ENCODE measurements around the gene TEX26.

TEX26 gene

DNA sequence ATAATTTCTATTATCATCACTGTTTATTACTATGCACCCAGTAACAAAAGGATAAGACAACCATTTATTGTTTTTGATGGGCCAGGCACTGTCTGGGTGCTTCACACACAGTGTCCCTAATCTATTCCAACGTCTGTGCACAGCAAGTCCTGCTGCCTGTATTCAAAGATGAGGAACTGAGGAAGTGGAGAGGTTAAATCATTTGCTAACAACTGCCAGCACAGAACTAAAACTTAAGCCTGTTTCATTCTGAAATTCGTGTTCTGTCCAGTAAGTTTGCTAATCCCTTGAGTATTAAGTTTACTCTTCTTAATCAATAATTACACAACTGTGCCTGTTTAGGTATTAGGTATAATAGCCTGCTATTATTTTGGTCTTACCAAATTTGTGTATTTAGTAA lies 41.9 kb downstream of the TEX26 start:
- Histone ChIP-seq H3K9ac (ENCODE audit: insufficient read length) (no peak overlapping the region), H3K4me3 (no peak overlapping the region), H3K27ac (no peak overlapping the region), H3K9me3 (ENCODE audit: low read depth, low read length) (no peaks in the 10 kb centered on the region), H3K36me3 (ENCODE audit: insufficient read depth, low read length) (no peaks in the 10 kb centered on the region)
- no peak for TF ChIP-seq POLR2AphosphoS5 (IDR thresholded peaks at IDR 0.05; ENCODE audit: borderline replicate concordance, low read depth, low read length)
- TF ChIP-seq FOXP2 (optimal IDR thresholded peaks at IDR 0.05; ENCODE audit: control extremely low read depth, extremely low read length, insufficient read depth): no peak
- no peak for TF ChIP-seq EZH2 (IDR thresholded peaks at IDR 0.05)
- DNase-seq (ENCODE audit: low read depth, low spot score): no peak

DNA sequence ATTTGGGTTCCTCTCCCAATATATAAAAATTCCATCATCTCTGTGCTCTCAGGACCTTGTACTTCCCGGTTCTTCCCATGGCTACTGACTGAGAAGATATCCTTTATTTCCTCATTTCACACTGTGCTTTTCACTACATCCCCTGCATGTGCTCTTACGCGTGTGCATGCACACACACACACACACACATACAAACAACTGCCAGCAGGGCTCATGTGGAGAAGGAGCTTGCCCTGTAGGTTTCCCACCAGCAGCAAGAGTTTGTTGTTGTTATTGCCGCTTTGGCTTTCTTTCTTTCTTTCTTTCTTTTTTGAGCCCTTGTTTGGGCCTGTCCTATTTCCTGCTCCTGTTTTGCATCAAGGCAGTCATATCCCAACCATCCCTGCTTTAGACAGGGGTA lies 43.6 kb downstream of the TEX26 start:
- Histone ChIP-seq H3K36me3 (ENCODE audit: insufficient read depth, low read length) (no peaks in the 10 kb centered on the region), H3K9ac (ENCODE audit: insufficient read length) (no peak overlapping the region), H3K27ac (no peak overlapping the region), H3K4me3 (no peak overlapping the region), H3K9me3 (ENCODE audit: low read depth, low read length) (no peaks in the 10 kb centered on the region)
- TF ChIP-seq EZH2 (IDR thresholded peaks at IDR 0.05): no peak
- no peak for DNase-seq (ENCODE audit: low read depth, low spot score)

DNA sequence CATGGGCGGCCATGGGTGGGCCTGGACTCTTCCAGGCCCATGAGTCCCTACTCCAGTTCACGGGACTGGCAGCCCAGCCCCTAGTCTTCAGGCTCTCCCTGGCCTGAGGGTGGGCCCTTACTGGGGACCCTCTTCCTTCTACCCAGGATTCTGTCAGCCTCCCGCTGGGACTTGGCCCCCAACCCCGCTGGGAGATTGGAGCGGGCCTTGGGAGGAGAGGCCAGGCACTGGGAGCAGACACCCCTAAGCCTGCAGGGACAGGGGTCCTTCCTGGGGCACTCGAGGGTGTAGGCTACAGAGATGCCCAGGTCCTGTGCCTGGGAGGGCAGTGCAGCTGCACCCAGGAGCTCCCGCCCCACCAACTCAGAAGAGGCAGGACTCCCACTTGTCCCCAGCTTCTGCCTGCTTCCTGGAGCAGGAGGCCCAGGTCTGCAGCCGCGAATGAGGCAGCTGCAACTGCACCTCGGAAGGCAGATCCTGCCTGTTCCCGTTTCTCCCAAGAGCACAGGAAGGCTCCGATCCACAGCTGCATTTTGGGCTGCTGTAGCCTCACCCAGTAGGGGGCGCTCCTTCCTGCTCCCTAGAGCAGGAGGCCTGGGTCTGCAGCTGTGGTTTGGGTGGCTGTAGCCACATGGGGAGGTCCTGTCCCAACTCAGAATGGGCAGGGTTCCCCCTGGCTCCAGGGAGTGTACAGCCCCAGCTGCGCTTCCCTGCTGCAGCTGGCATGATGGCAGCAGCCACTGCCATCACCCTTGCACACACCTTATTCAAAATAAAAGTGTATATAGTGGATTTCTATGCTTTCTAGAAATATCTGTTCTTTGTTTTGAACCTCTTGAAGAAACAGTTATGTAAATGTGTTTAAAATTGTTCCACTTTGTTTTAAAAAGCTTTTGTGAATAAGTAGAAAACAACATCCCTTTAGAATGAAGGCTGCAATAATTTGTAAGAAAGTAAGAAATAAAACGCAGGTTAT lies 46.8 kb downstream of the TEX26 start:
- no peak overlapping the region for H3K27ac ChIP-seq
- H3K9ac ChIP-seq (ENCODE audit: insufficient read length): no peak overlapping the region
- no peak for TF ChIP-seq POLR2AphosphoS5 (IDR thresholded peaks at IDR 0.05; ENCODE audit: borderline replicate concordance, low read depth, low read length)
- TF ChIP-seq EZH2 (IDR thresholded peaks at IDR 0.05): no peak
- TF ChIP-seq FOXP2 (optimal IDR thresholded peaks at IDR 0.05; ENCODE audit: control extremely low read depth, extremely low read length, insufficient read depth): no peak
- no peak for DNase-seq (ENCODE audit: low read depth, low spot score)
- no peak overlapping the region for H3K4me3 ChIP-seq
- H3K9me3 ChIP-seq (ENCODE audit: low read depth, low read length): no peaks in the 10 kb centered on the region
- H3K36me3 ChIP-seq (ENCODE audit: insufficient read depth, low read length): no peaks in the 10 kb centered on the region

DNA sequence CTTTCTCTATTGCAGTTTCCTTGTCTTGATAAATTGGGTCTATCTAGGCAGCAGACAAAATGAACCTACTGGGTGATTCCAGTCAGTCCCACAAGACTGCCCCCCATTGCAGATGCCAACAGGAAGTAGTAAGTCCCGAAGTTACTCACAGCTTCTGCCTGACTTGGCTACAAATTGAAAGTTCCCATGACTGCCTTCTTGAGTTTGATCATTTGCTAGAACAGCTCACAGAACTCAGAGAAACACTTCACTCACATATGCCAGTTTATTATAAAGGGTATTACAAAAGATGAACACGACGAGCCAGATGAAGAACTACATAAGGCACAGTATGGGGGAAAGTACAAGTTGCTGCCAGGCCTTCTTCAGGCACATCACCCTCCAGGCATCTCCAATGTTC lies 50.0 kb downstream of the TEX26 start:
- H3K9me3 ChIP-seq (ENCODE audit: low read depth, low read length): no peaks in the 10 kb centered on the region
- no peak for DNase-seq (ENCODE audit: low read depth, low spot score)
- no peak overlapping the region for H3K9ac ChIP-seq (ENCODE audit: insufficient read length)
- H3K4me3 ChIP-seq: no peak overlapping the region
- no peak for TF ChIP-seq POLR2AphosphoS5 (IDR thresholded peaks at IDR 0.05; ENCODE audit: borderline replicate concordance, low read depth, low read length)
- TF ChIP-seq FOXP2 (optimal IDR thresholded peaks at IDR 0.05; ENCODE audit: control extremely low read depth, extremely low read length, insufficient read depth): no peak
- no peak for TF ChIP-seq EZH2 (IDR thresholded peaks at IDR 0.05)
- no peaks in the 10 kb centered on the region for H3K36me3 ChIP-seq (ENCODE audit: insufficient read depth, low read length)
- H3K27ac ChIP-seq: no peak overlapping the region

DNA sequence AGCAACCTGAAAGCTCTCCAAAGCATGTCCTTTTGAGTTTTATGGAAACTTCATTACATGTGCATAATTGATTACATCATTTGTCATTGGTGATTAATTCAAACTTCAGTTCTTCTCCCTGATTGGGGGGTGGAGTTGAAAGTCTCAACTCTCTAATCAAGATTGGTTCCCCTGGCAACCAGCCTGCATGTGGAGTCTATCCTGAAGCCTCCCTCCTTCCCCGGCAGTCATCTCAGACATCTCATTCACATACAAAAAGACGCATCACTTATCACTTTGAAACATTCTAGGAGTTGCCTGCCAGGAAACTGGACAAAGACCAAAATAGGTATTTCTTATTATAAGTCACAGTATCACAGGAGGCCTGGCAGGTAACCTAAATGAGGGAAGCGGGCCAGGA lies 50.5 kb downstream of the TEX26 start:
- Histone ChIP-seq H3K36me3 (ENCODE audit: insufficient read depth, low read length) (no peaks in the 10 kb centered on the region), H3K9ac (ENCODE audit: insufficient read length) (no peak overlapping the region), H3K9me3 (ENCODE audit: low read depth, low read length) (no peaks in the 10 kb centered on the region), H3K27ac (no peak overlapping the region), H3K4me3 (no peak overlapping the region)
- TF ChIP-seq POLR2AphosphoS5 (IDR thresholded peaks at IDR 0.05; ENCODE audit: borderline replicate concordance, low read depth, low read length): no peak
- no peak for TF ChIP-seq EZH2 (IDR thresholded peaks at IDR 0.05)
- no peak for TF ChIP-seq FOXP2 (optimal IDR thresholded peaks at IDR 0.05; ENCODE audit: control extremely low read depth, extremely low read length, insufficient read depth)
- DNase-seq (ENCODE audit: low read depth, low spot score): no peak

DNA sequence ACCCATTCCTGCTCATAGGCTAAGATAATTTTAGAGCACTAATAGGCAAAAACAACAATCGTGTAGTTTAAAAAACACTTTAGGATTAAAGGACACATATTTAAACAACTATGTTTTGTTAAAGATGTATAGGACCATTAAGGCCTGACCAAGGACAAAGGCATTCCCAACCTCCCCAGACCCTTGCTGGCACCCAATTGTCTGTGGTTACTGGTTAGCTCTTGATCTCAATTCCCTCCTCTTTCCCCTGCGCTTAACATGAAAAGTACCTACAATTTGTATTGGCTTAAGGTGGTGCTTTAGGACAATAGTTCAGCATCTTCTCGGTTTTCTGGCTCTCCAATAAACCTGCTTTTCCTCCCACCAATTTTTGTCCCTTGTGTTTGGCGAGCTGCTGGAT lies 51.0 kb downstream of the TEX26 start:
- no peak for DNase-seq (ENCODE audit: low read depth, low spot score)
- Histone ChIP-seq H3K9ac (ENCODE audit: insufficient read length) (no peak overlapping the region), H3K4me3 (no peak overlapping the region), H3K36me3 (ENCODE audit: insufficient read depth, low read length) (no peaks in the 10 kb centered on the region), H3K9me3 (ENCODE audit: low read depth, low read length) (no peaks in the 10 kb centered on the region), H3K27ac (no peak overlapping the region)
- no peak for TF ChIP-seq POLR2AphosphoS5 (IDR thresholded peaks at IDR 0.05; ENCODE audit: borderline replicate concordance, low read depth, low read length)
- no peak for TF ChIP-seq EZH2 (IDR thresholded peaks at IDR 0.05)
- TF ChIP-seq FOXP2 (optimal IDR thresholded peaks at IDR 0.05; ENCODE audit: control extremely low read depth, extremely low read length, insufficient read depth): no peak

DNA sequence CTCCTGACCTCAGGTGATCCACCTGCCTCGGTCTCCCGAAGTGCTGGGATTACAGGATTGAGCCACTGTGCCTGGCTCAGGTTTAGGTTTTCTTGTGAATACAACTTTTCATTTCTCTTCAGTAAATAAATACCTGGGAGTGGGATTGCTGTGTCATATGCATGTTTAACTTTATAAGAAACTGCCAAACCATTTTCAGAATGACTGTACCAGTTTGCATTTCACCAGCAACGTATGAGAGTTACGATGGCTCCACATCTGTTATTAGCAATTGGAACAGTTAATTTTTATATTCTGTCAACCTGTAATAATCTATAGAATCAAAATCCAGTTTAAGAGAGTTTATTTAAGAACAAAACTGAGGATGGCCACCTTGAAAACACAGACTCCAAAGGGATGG lies 52.2 kb downstream of the TEX26 start:
- Histone ChIP-seq H3K9me3 (ENCODE audit: low read depth, low read length) (no peaks in the 10 kb centered on the region), H3K36me3 (ENCODE audit: insufficient read depth, low read length) (no peaks in the 10 kb centered on the region), H3K27ac (no peak overlapping the region), H3K4me3 (no peak overlapping the region), H3K9ac (ENCODE audit: insufficient read length) (no peak overlapping the region)
- no peak for DNase-seq (ENCODE audit: low read depth, low spot score)
- TF ChIP-seq FOXP2 (optimal IDR thresholded peaks at IDR 0.05; ENCODE audit: control extremely low read depth, extremely low read length, insufficient read depth): no peak
- TF ChIP-seq EZH2 (IDR thresholded peaks at IDR 0.05): no peak
- TF ChIP-seq POLR2AphosphoS5 (IDR thresholded peaks at IDR 0.05; ENCODE audit: borderline replicate concordance, low read depth, low read length): no peak

DNA sequence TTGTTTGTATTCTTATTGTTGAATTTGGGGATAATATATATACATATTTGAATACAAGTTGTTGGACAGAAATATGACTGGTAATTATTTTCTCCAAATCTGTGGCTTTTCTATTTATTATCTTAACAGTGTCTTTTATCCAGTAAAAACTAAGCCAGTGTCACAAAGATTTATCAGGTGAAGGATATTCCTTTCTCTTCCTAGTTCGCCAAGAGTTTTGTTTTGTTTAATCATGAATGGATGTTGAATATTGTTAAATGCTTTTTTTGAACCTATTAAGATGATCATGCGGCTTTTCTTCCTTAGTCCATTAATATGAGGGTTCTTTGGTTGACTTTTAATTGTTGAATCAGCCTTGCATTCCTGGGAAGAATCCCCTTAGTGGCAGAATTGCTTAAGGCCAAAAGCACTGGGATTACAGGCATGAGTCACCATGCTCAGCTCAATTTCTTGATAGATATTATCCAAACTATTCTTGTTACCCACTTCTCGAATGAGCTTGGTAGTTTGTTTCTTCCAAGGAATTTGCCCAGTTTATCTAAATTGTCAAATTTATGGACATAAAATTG lies 53.3 kb downstream of the TEX26 start:
- peak; percentile 58 for DNase-seq (ENCODE audit: low read depth, low spot score)
- Histone ChIP-seq H3K9me3 (ENCODE audit: low read depth, low read length) (no peaks in the 10 kb centered on the region), H3K9ac (ENCODE audit: insufficient read length) (no peak overlapping the region), H3K36me3 (ENCODE audit: insufficient read depth, low read length) (no peaks in the 10 kb centered on the region), H3K4me3 (no peak overlapping the region), H3K27ac (peak overlapping the region; percentile 32; the same call in 1 of the 2 replicates)
- TF ChIP-seq POLR2AphosphoS5 (IDR thresholded peaks at IDR 0.05; ENCODE audit: borderline replicate concordance, low read depth, low read length) (no peak), FOXP2 (optimal IDR thresholded peaks at IDR 0.05; ENCODE audit: control extremely low read depth, extremely low read length, insufficient read depth) (no peak), EZH2 (IDR thresholded peaks at IDR 0.05) (no peak)
